Iris pigment epithelial cell (primary cell): ENCODE results near the gene ELAVL2.
A peak's percentile ranks its signal among the peaks of the same experiment; 100 is the strongest.

Experiments
- DNase-seq: peaks from one replicate; pipeline ENCODE4 v3.0.0-alpha.2; 2011; ENCODE audit warnings: low read depth

ELAVL2 gene

GRCh38 chr9:23826120-23826629, at the start of gene ELAVL2:
TSS of gene ELAVL2 (minus strand) at chr9:23826240. CDS start at chr9:23762234, 64,006 bp downstream.
- peak; percentile 75 for DNase-seq

GRCh38 chr9:23858234-23858633, 32.2 kb upstream of the ELAVL2 start:
- DNase-seq, result no peak

- no peak for DNase-seq
Observed at GRCh38 chr9:23855873-23856604, 30.0 kb upstream of the ELAVL2 start.

- DNase-seq, result no peak
Observed at GRCh38 chr9:23850690-23851629, 24.9 kb upstream of the ELAVL2 start.

GRCh38 chr9:23850242-23850689, 24.2 kb upstream of the ELAVL2 start:
- DNase-seq, result no peak

- no peak for DNase-seq
Observed at GRCh38 chr9:23849379-23850035, 23.5 kb upstream of the ELAVL2 start.

- no peak for DNase-seq
Observed at GRCh38 chr9:23842565-23843129, 16.6 kb upstream of the ELAVL2 start.

- DNase-seq, result no peak
Observed at GRCh38 chr9:23841304-23841703, 15.3 kb upstream of the ELAVL2 start.

GRCh38 chr9:23837038-23837437, 11.0 kb upstream of the ELAVL2 start:
- DNase-seq, result no peak

- no peak for DNase-seq
Observed at GRCh38 chr9:23830929-23831730, 5.1 kb upstream of the ELAVL2 start.

GRCh38 chr9:23830476-23830805, 4.4 kb upstream of the ELAVL2 start:
- no peak for DNase-seq

GRCh38 chr9:23829580-23830475, 3.8 kb upstream of the ELAVL2 start:
- peak; percentile 18 for DNase-seq

- no peak for DNase-seq
Observed at GRCh38 chr9:23825700-23826099, 340 bp downstream of the ELAVL2 start.

- peak; percentile 13 for DNase-seq
Observed at GRCh38 chr9:23824830-23825591, 1.0 kb downstream of the ELAVL2 start.

- DNase-seq, result no peak
Observed at GRCh38 chr9:23823986-23824829, 1.8 kb downstream of the ELAVL2 start.

GRCh38 chr9:23823269-23823668, 2.8 kb downstream of the ELAVL2 start:
- no peak for DNase-seq

GRCh38 chr9:23822261-23823169, 3.5 kb downstream of the ELAVL2 start:
- DNase-seq, result no peak
